Naive thymus-derived CD4-positive, alpha-beta T cell (primary cell): Measurements from ENCODE around the gene ULK1. TPM values are rescaled to one million over a fixed set of nuclear protein-coding genes. Genes with fewer than 3 reads are reported as not detected.
A peak's percentile ranks its signal among the peaks of the same experiment; 100 is the strongest.

Experiments
- ATAC-seq: fragments of 150-1000 bp; cut with Tn5 transposase; 2 replicates; pipeline ENCODE4 v1.10.0; 2021; ENCODE audit warnings: mild to moderate bottlenecking, moderate library complexity
- CTCF ChIA-PET: fragments of 350-600 bp; sonication (Branson Sonifier 250); formaldehyde crosslinking; loops from one replicate; lab custom pipeline; 2021; ENCODE audit warnings: antibody characterized with exemption; lab: Charles Lee
- POLR2A ChIA-PET: fragments of 350-600 bp; sonication (Branson Sonifier 250); formaldehyde crosslinking; loops from one replicate; lab custom pipeline; 2021; ENCODE audit warnings: antibody characterized with exemption, inconsistent platforms; lab: Charles Lee
- DNase-seq, 9 donors: peaks; one replicate each; pipeline versions ENCODE4 v3.0.0 to v3.0.0-alpha.2; 2020 to 2022; ENCODE audit warnings: mixed read lengths in 1 of 9
- H3K27ac ChIP-seq: one replicate; pipeline ENCODE4 v1.7.0; 2013; ENCODE audit warnings: mild to moderate bottlenecking, low read depth, low read length, moderate library complexity
- H3K27me3 ChIP-seq, 2 donors: one replicate each; pipeline ENCODE4 v1.7.0; 2013; ENCODE audit warnings: low read length in 2 of 2, mild to moderate bottlenecking in 2 of 2, moderate library complexity in 2 of 2; ENCODE audit not compliant: control insufficient read depth in 2 of 2, insufficient read depth in 2 of 2
- H3K36me3 ChIP-seq, 3 experiments: 1 replicate in 2 of 3; 2 replicates in 1 of 3; pipeline ENCODE4 v1.7.0; 2013; ENCODE audit warnings: low read length in 3 of 3, mild to moderate bottlenecking in 3 of 3, moderate library complexity in 1 of 3; ENCODE audit not compliant: insufficient read depth in 3 of 3, control insufficient read depth in 2 of 3
- H3K4me1 ChIP-seq, 2 donors: one replicate each; pipeline ENCODE4 v1.7.0; 2013; ENCODE audit warnings: low read length in 2 of 2, mild to moderate bottlenecking in 2 of 2, moderate library complexity in 1 of 2; ENCODE audit not compliant: control insufficient read depth in 2 of 2, insufficient read depth in 2 of 2
- H3K4me3 ChIP-seq: 2 replicates; pipeline ENCODE4 v1.7.0; 2013; ENCODE audit warnings: mild to moderate bottlenecking, low read length
- H3K9me3 ChIP-seq, 3 experiments: 1 replicate in 2 of 3; 2 replicates in 1 of 3; pipeline ENCODE4 v1.7.0; 2013; ENCODE audit warnings: low read length in 3 of 3; ENCODE audit not compliant: control insufficient read depth in 2 of 3
- H3K27ac Mint-ChIP-seq, 9 donors: one replicate each; pipeline ENCODE4 v1.8.0; 2020 to 2022; ENCODE audit warnings: mixed read lengths in 9 of 9, mild to moderate bottlenecking in 8 of 9, moderate library complexity in 5 of 9, inconsistent platforms in 2 of 9
- H3K27me3 Mint-ChIP-seq, 5 donors: one replicate each; pipeline ENCODE4 v1.8.0; 2021 to 2022; ENCODE audit warnings: mixed read lengths in 5 of 5, mild to moderate bottlenecking in 1 of 5
- H3K36me3 Mint-ChIP-seq, 5 donors: one replicate each; pipeline ENCODE4 v1.8.0; 2020 to 2022; ENCODE audit warnings: mixed read lengths in 5 of 5, mild to moderate bottlenecking in 3 of 5, inconsistent platforms in 1 of 5
- H3K4me1 Mint-ChIP-seq, 7 donors: one replicate each; pipeline ENCODE4 v1.8.0; 2020 to 2022; ENCODE audit warnings: mixed read lengths in 7 of 7, mild to moderate bottlenecking in 3 of 7, inconsistent platforms in 1 of 7
- H3K4me3 Mint-ChIP-seq, 10 donors: one replicate each; pipeline ENCODE4 v1.8.0; 2020 to 2022; ENCODE audit warnings: mild to moderate bottlenecking in 10 of 10, mixed read lengths in 10 of 10, moderate library complexity in 6 of 10, inconsistent platforms in 2 of 10
- H3K9me3 Mint-ChIP-seq, 11 donors: one replicate each; pipeline ENCODE4 v1.8.0; 2020 to 2022; ENCODE audit warnings: mixed read lengths in 11 of 11, mild to moderate bottlenecking in 4 of 11, inconsistent platforms in 1 of 11, moderate library complexity in 1 of 11
- intact Hi-C, 2 donors: fragments of 100-400 bp; cut with micrococcal nuclease; formaldehyde crosslinking; loops; one replicate each; pipeline ENCODE4 v1.15.1; 2023
- polyA plus RNA-seq, 2 donors: library from polyadenylated mRNA; unstranded; fragments of 300-500 nt; fragmentation: Illumina TruSeq; gene quantifications; one replicate each; pipeline ENCODE4 v1.2.3, GENCODE V29; 2021
- total RNA-seq, 6 experiments: library from RNA in 5 of 6; stranded (reverse) in 5 of 6; gene quantifications; 1 replicate in 5 of 6; 2 replicates in 1 of 6; pipeline ENCODE4 v1.2.3 and lab custom pipeline; 2021 to 2026

The ULK1 gene
- total and polyA plus RNA-seq, 7 experiments from 2014 or later, result 0.28 to 109 (median 36.3) TPM

DNA sequence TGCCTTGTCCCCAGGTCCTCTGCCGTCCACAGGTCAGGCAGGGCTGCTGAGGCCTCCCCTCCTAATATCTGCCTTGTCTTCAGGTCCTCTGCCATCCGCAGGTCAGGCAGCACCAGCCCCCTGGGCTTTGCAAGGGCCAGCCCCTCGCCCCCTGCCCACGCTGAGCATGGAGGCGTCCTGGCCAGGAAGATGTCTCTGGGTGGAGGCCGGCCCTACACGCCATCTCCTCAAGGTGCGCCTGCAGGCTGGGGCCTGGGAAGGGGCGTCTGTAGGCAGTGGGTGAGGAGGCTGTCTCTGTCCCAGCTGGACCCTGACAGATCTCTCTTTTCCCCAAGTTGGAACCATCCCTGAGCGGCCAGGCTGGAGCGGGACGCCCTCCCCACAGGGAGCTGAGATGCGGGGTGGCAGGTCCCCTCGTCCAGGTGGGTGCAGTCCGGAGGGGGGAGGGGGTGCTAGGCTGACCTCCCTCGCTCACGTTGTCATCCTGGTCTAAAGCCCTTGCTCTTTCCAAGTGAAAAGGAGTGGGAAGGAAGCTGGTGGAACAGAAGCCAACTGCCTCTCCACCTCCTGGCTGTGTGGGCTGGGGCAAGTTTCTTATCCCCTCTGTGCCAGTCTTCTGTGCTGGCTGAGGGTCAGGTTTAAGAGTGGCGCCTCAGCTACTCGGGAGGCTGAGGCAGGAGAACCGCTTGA is 20.7 kb downstream of the ULK1 start:
- Mint-ChIP-seq H3K36me3 (peaks cover 0 to 3% (median 0%) of the 10 kb centered on the region in 5 donors), H3K4me3 (no peak overlapping the region), H3K27me3 (no peaks in the 10 kb centered on the region), H3K27ac (no peak overlapping the region), H3K4me1 (no peaks in the 10 kb centered on the region), H3K9me3 (no peaks in the 10 kb centered on the region)
- peaks cover 0 to 90% (median 0%) of the 10 kb centered on the region in 3 experiments for H3K36me3 ChIP-seq
- CTCF ChIA-PET, result no interaction called here
- intact Hi-C loops, result no loop called here
- no peaks in the 10 kb centered on the region for H3K4me1 ChIP-seq
- H3K27ac ChIP-seq, result no peak overlapping the region
- ATAC-seq, result no peak
- DNase-seq, result no peak
- no peaks in the 10 kb centered on the region for H3K27me3 ChIP-seq
- POLR2A ChIA-PET, result no interaction called here
- no peaks in the 10 kb centered on the region for H3K9me3 ChIP-seq
- no peak overlapping the region for H3K4me3 ChIP-seq

DNA sequence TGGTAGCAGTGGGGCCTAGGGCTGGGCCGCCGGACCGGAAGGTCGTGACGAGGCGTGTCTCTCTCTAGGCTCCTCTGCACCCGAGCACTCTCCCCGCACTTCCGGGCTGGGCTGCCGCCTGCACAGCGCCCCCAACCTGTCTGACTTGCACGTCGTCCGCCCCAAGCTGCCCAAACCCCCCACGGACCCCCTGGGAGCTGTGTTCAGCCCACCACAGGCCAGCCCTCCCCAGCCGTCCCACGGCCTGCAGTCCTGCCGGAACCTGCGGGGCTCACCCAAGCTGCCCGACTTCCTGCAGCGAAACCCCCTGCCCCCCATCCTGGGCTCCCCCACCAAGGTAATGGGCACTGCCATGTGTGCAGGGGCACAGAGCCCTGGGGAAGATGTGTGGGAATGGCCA is 21.4 kb downstream of the ULK1 start:
- POLR2A ChIA-PET, result no interaction called here
- H3K9me3 Mint-ChIP-seq, result no peaks in the 10 kb centered on the region
- no peaks in the 10 kb centered on the region for H3K4me1 Mint-ChIP-seq
- Histone ChIP-seq H3K4me3 (no peak overlapping the region), H3K27ac (no peak overlapping the region), H3K27me3 (no peaks in the 10 kb centered on the region), H3K4me1 (no peaks in the 10 kb centered on the region), H3K36me3 (peaks cover 0 to 90% (median 0%) of the 10 kb centered on the region in 3 experiments), H3K9me3 (no peaks in the 10 kb centered on the region)
- no peak overlapping the region for H3K27ac Mint-ChIP-seq
- H3K4me3 Mint-ChIP-seq, result no peak overlapping the region
- CTCF ChIA-PET, result no interaction called here
- ATAC-seq (no peak), DNase-seq (no peak)
- intact Hi-C loops, result no loop called here
- H3K36me3 Mint-ChIP-seq, result peaks cover 0 to 8% (median 0%) of the 10 kb centered on the region in 5 donors
- H3K27me3 Mint-ChIP-seq, result no peaks in the 10 kb centered on the region

DNA sequence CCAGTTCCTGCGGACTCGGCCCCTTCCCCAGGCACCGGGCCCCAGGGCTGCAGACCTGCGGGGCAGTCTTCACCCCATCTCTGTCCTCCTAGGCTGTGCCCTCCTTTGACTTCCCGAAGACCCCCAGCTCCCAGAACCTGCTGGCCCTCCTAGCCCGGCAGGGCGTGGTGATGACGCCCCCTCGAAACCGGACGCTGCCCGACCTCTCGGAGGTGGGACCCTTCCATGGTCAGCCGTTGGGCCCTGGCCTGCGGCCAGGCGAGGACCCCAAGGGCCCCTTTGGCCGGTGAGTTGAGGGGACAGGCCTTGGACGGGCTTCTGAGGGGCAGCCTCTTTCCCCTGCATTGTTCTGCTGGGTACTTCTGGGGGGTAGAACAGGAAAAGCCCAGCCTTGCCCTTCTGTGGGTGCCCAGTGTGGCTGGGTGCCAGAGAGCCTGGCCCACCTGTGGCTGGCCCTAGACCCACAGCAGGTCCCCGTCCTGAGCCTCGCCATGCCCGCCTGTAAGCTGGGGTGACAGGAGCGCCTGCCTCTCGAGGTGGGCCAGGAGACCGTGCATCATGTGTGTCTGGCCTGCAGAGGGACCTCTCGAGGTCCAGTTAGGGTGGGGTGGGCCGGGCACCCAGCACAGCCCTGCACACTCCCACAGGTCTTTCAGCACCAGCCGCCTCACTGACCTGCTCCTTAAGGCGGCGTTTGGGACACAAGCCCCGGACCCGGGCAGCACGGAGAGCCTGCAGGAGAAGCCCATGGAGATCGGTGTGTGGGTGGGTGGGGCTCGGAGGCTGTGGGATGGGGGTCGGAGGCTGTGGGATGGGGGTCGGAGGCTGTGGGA is 22.1 kb downstream of the ULK1 start:
- DNase-seq (no peak), ATAC-seq (no peak)
- Histone ChIP-seq H3K27me3 (no peaks in the 10 kb centered on the region), H3K4me3 (no peak overlapping the region), H3K27ac (no peak overlapping the region), H3K4me1 (no peaks in the 10 kb centered on the region), H3K9me3 (no peaks in the 10 kb centered on the region), H3K36me3 (peaks cover 0 to 90% (median 0%) of the 10 kb centered on the region in 3 experiments)
- Mint-ChIP-seq H3K27me3 (no peaks in the 10 kb centered on the region), H3K9me3 (no peaks in the 10 kb centered on the region), H3K4me3 (no peak overlapping the region), H3K27ac (peak overlapping the region in 1 of 9 donors; percentile 41), H3K36me3 (peaks cover 0 to 8% (median 0%) of the 10 kb centered on the region in 5 donors), H3K4me1 (no peaks in the 10 kb centered on the region)
- POLR2A ChIA-PET, result no interaction called here
- CTCF ChIA-PET, result no interaction called here
- intact Hi-C loops, result no loop called here

DNA sequence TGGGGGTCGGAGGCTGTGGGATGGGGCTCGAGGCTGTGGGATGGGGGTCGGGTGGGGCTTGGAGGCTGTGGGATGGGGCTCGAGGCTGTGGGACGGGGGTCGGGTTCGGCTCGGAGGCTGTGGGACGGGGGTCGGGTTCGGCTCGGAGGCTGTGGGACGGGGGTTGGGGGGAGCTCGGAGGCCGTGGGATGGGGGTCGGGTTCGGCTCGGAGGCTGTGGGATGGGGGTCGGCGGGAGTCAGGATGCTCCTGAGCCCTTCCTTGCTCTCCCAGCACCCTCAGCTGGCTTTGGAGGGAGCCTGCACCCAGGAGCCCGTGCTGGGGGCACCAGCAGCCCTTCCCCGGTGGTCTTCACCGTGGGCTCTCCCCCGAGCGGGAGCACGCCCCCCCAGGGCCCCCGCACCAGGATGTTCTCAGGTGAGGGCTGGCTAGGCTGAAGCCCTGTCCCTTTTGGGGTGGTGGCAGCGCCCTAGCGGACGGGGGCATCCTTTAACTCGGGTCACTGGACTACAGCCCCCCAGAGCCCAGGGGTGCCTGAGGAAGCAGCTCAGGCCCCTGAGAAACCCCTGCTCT is 22.8 kb downstream of the ULK1 start:
- H3K4me1 ChIP-seq, result no peaks in the 10 kb centered on the region
- H3K27ac Mint-ChIP-seq, result no peak overlapping the region
- CTCF ChIA-PET, result no interaction called here
- DNase-seq (peak in 1 of 9 donors; percentile 34), ATAC-seq (no peak)
- POLR2A ChIA-PET, result no interaction called here
- no peaks in the 10 kb centered on the region for H3K9me3 ChIP-seq
- peaks cover 0 to 89% (median 0%) of the 10 kb centered on the region in 3 experiments for H3K36me3 ChIP-seq
- no peaks in the 10 kb centered on the region for H3K9me3 Mint-ChIP-seq
- no peaks in the 10 kb centered on the region for H3K27me3 ChIP-seq
- intact Hi-C loops, result no loop called here
- peaks cover 0 to 7% (median 0%) of the 10 kb centered on the region in 5 donors for H3K36me3 Mint-ChIP-seq
- H3K4me3 ChIP-seq, result no peak overlapping the region
- no peak overlapping the region for H3K4me3 Mint-ChIP-seq
- no peaks in the 10 kb centered on the region for H3K4me1 Mint-ChIP-seq
- H3K27me3 Mint-ChIP-seq, result no peaks in the 10 kb centered on the region
- no peak overlapping the region for H3K27ac ChIP-seq

DNA sequence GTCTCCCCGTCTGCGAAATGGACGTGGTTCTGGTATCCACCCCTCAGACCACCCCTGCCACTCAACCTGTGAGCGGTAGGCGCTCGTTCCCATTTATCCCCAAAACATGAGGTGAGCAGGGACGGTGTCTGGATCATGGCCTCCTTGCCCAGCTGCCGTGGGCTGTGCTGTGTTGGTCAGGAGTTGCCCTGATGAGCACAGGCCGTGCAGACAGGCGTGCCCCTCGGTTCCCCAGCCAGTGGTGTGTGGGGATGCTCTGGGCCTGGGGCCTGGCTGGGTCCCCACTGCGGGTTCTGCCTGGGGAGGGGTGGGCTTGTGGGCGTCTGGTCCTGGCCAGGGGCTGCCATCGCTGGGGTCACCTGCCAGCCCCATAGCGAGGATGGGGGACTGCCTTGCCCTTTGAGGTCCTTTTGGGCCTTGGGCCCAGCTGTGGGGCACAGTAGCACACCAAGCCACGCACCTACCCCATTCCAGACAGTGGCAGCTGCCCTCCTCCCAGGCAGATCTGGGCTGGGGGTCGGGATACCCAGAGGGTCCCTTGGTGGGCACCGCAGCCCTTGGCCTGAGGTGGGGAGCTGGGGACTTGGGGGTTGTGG is 23.4 kb downstream of the ULK1 start:
- DNase-seq (no peak), ATAC-seq (no peak)
- ChIA-PET CTCF (no interaction called here), POLR2A (no interaction called here)
- Mint-ChIP-seq H3K36me3 (peaks cover 0 to 7% (median 0%) of the 10 kb centered on the region in 5 donors), H3K27ac (no peak overlapping the region), H3K4me3 (no peak overlapping the region), H3K9me3 (no peaks in the 10 kb centered on the region), H3K27me3 (no peaks in the 10 kb centered on the region), H3K4me1 (no peaks in the 10 kb centered on the region)
- no peak overlapping the region for H3K4me3 ChIP-seq
- H3K9me3 ChIP-seq, result no peaks in the 10 kb centered on the region
- H3K27ac ChIP-seq, result no peak overlapping the region
- no peaks in the 10 kb centered on the region for H3K27me3 ChIP-seq
- intact Hi-C loops, result no loop called here
- H3K36me3 ChIP-seq, result peaks cover 0 to 83% (median 0%) of the 10 kb centered on the region in 3 experiments
- H3K4me1 ChIP-seq, result no peaks in the 10 kb centered on the region

DNA sequence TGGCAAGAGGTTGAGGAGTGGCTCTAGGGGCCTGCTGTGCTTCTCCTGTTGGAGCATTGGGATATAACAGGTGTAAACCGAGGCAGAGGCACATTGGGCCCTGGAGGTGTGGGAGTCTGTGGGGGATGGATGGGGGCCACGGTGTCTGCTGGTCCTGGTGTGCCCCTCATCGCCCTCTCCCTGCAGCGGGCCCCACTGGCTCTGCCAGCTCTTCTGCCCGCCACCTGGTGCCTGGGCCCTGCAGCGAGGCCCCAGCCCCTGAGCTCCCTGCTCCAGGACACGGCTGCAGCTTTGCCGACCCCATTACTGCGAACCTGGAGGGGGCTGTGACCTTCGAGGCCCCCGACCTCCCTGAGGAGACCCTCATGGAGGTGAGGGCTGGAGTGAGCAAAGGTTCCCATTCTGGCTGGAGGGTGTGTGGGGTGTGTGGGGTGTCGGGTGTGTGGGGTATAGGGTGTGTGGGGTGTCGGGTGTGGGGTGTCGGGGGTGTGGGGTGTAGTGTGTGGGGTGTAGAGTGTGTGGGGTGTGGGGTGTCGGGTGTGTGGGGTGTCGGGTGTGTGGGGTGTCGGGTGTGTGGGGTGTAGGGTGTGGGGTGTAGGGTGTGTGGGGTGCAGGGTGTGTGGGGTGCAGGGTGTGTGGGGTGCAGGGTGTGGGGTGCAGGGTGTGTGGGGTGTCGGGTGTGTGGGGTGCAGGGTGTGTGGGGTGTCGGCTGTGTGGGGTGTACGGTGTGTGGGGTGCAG is 24.1 kb downstream of the ULK1 start:
- Mint-ChIP-seq H3K4me3 (no peak overlapping the region), H3K27me3 (no peaks in the 10 kb centered on the region), H3K4me1 (no peaks in the 10 kb centered on the region), H3K36me3 (peaks cover 0 to 7% (median 0%) of the 10 kb centered on the region in 5 donors), H3K9me3 (no peaks in the 10 kb centered on the region), H3K27ac (no peak overlapping the region)
- Histone ChIP-seq H3K4me3 (no peak overlapping the region), H3K9me3 (no peaks in the 10 kb centered on the region), H3K36me3 (peaks cover 0 to 78% (median 0%) of the 10 kb centered on the region in 3 experiments), H3K4me1 (no peaks in the 10 kb centered on the region), H3K27ac (no peak overlapping the region), H3K27me3 (no peaks in the 10 kb centered on the region)
- DNase-seq, result no peak
- intact Hi-C loops, result no loop called here
- POLR2A ChIA-PET, result no interaction called here
- peak; percentile 26 for ATAC-seq
- CTCF ChIA-PET, result no interaction called here
